ENCODE data around the gene IGSF3.
"Not testable (repeated sequence)": the region's sequence is repeated elsewhere in the genome, so short reads cannot be mapped to it uniquely, and the experiment has no call there.

Gene IGSF3

GRCh38 chr1:116595946-116596741, 71.4 kb downstream of the IGSF3 start:
- DNase-seq (ENCODE audit: low read depth): peak; percentile 24

DNA sequence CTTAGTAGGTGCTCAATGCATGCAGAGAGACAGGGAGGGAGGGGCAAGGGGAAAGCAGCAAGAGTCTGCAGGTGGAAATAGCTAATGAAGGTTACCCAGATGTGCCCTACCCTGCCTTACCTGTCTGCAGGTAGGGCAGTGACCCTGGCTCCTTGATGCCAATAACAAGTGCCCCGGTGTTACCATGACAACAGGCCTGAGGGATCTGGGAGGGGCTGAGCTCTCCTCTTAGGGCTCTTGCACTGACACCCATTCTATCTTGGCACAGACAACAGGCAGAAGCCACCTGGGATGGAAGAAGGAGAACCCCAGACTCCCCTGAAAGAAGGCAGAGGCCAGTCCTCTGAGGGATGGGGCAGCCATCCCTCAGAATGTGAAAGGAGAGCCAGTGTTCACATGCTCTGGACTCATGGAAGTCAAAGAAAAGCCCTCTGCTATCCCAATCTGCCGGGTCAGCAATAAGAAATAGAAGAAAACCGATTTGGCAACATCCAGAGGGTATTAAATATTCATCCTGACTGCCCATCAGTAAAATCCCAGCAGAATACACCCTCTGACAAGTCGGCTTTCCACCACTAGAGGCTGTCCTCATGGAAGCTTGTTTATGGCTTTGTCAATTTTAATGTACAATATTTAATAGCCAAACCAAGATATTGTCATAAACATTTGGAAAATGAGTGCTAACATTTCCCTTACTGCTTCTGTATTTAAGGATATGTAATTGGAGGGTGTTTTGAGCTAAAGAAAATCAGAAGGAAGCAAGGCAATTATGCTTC, 72.3 kb downstream of the IGSF3 start:
- not testable (repeated sequence) for DNase-seq (ENCODE audit: low read depth)

- not testable (repeated sequence) for DNase-seq (ENCODE audit: low read depth)
Measured at GRCh38 chr1:116593977-116594376, 73.6 kb downstream of the IGSF3 start.

DNA sequence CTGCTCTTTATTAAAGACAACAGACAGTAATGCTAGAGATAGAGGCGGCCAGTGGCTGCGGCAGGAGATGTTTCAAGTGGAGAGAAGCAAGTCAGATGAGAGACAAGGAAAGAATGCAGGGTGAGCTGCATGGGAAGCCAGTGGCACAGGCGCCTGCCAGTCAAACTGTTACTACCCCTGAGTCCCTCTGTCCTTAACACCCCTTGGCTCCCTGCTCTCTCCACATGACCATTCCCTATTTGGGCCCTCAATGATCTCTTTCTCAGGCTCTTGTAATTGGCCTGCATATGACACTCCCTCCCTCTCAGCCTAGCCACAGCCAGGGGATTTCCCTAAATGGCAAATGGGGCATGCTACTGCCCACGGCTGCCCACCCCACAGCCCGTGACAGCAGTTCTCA, 74.1 kb downstream of the IGSF3 start:
- not testable (repeated sequence) for DNase-seq (ENCODE audit: low read depth)

DNA sequence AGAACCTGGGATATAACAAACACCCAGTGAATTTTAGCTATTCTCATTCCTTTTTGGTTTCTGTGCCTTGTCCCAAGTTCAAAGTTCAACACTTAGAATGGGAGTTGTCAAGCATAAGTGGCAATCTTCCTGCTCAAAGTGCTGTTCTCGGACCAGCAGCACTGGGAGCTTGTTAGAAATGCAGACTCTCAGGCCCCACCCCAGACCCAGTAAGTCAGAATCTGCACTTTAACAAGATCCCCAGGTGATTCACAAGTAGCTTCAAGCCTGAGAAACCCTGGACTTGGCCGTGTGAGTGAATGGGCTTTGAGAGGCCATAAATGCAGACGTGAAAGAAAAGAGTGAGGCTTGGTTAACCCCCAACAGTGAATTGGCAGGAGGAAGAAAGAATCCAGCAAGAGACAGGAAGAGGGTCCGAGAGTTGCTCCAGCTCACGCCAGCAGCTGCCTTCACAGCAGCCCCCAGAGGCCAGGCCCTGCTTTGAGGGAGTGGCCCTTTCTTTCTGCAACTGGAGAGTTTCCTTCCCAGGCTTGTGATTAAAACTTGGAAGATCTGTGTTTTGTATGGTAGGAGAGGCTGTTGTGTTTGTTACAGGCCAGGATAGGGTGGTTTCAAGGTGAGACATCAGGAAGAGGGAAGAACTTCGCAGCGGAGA, 75.5 kb downstream of the IGSF3 start:
- DNase-seq (ENCODE audit: low read depth): not testable (repeated sequence)

GRCh38 chr1:116591006-116591950, 76.3 kb downstream of the IGSF3 start:
- not testable (repeated sequence) for DNase-seq (ENCODE audit: low read depth)

DNA sequence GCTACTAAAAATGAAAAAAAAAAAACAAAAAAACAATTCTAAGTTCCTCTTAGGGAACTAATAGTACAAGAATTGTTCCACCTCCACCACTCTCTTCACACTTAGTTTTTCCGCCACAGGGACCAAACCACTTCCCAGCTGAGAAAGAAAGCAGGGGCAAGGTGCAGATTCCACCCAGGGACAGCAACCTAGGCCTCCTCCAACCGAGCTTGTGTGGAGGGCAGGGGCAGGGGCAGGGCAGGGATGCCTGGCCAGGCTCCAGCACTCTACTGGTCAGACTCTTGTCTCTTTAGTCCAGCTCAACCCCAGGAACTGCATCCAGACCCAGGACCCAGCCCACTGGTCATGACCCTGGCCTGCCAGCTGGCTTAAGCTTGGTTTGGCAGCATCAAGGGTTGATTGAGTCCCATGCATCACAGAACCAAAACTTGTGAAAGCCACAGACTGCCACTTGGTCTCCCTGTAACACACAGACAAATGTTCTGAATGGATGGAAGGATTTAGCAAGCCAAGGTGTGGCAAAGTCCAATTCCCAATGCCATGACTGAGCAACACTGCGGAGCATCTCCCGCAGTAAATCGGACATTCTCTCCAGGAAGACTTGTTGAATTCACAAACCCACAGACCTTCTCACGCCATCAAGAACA, 77.1 kb downstream of the IGSF3 start:
- not testable (repeated sequence) for DNase-seq (ENCODE audit: low read depth)

- DNase-seq (ENCODE audit: low read depth): not testable (repeated sequence)
Measured at GRCh38 chr1:116589101-116589735, 78.3 kb downstream of the IGSF3 start.

DNA sequence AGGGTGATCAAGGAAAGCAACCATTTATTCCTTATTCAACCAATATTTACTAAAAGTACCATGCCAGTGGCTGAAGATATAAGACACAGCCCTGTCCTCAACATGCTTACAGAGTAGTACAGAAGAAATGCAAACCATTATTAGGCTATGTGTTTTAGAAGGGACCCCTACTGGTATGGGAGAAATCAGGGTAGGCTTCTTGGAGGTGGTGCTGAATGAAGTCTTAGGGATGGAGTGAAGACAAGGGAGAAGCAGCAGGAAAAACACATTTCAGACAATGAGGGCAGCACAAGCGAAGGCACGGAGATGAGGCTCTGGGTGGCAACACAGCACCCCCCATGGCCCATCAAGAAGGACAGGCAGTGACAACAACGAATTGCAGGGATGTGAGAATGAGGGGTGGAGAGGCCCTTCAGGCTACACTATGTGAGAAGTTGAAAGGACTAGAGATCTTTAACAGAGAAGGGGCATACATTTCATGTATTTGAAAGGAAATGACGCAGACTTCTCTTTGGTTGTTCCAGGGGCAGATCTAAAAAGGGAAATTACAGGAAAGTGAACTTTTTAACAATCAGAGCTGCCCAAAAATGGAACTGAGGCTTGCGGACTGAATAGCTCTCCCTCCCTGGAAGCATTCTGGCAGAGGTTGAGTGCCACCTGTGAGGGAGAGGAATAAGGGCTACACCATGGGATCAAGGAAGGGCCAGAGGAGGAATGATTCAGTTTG, 79.9 kb downstream of the IGSF3 start:
- DNase-seq (ENCODE audit: low read depth): no peak

DNA sequence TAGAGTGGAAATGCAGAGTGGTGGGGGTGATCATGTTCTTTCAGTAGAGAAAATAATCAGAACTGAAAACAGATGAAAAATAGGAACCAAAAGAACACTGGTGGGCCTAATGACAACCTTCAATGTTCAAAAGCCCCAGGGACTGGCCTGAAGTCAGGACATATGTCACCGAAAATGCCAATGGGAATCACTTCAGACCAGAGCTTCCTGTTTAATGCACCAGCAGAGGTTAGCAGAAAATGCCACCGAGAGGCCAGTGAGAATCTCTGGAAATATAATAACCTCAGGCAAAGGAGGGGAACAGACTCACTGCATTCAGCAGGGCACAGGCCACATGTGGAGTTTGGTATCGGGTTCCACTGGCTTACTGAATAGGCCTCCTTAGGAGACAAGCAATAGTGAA, 80.8 kb downstream of the IGSF3 start:
- no peak for DNase-seq (ENCODE audit: low read depth)

- no peak for DNase-seq (ENCODE audit: low read depth)
Measured at GRCh38 chr1:116585886-116586285, 81.6 kb downstream of the IGSF3 start.

DNA sequence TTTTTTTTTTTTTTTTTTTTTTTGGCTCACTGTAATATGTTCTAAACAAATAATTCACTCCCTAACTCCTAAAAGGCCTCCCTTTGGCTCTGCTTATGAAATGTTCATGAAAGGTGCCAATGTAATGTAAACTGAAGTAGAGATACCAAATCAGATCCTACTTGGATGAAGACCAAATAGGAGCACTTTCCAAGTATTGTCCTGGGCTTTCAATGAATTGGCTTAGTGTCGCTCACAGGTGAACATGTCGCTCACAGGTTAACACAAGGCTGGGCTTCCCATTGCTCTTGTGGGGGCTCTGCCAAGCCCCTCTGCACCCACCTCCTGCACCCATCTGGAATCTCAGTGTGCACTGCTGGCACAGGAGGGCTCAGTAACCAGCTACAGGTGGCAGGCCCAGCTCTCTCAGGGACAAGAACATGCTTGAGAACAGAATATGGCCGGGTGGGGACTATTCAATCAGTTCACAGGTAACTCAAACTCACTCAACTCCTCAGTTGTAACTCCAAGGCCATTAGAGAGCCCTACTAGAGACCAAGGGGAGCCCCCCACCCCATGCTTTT, 86.1 kb downstream of the IGSF3 start:
- no peak for DNase-seq (ENCODE audit: low read depth)

GRCh38 chr1:116580446-116581322, 86.8 kb downstream of the IGSF3 start:
- no peak for DNase-seq (ENCODE audit: low read depth)

- no peak for DNase-seq (ENCODE audit: low read depth)
Measured at GRCh38 chr1:116579259-116579875, 88.2 kb downstream of the IGSF3 start.

- no peak for DNase-seq (ENCODE audit: low read depth)
Measured at GRCh38 chr1:116578581-116578980, 89.0 kb downstream of the IGSF3 start.

- DNase-seq (ENCODE audit: low read depth): no peak
Measured at GRCh38 chr1:116577759-116578314, 89.7 kb downstream of the IGSF3 start.

GRCh38 chr1:116574581-116575291, 92.8 kb downstream of the IGSF3 start:
- DNase-seq (ENCODE audit: low read depth): peak; percentile 50

Data from activated T-cell treated with anti-CD3 and anti-CD28 coated beads for 24 hours (primary cell).